Neural progenitor cell (in vitro differentiated cells): ENCODE measurements around the gene ST8SIA5.

Experiments used
- CTCF ChIP-seq: fragments of 200-600 bp; sonication (generic); IDR thresholded peaks from 2 replicates; pipeline ENCODE4 v1.5.1; 2017; ENCODE audit warnings: antibody characterized with exemption, mild to moderate bottlenecking
- EZH2 ChIP-seq: fragments of 200-600 bp; sonication (generic); IDR thresholded peaks from 2 replicates; pipeline ENCODE4 v1.6.1; 2017; ENCODE audit warnings: antibody characterized with exemption, mild to moderate bottlenecking, moderate library complexity

- TF ChIP-seq CTCF (no peak), EZH2 (no peak)
These were observed 76.8 kb downstream of the ST8SIA5 start for GRCh38 chr18:46679846-46680598.
